Stimulated activated CD8-positive, alpha-beta memory T cell treated with anti-CD3 and anti-CD28 coated beads, Interleukin-15, amount 100 ng/mL, for 1 hour (primary cell): Measurements from ENCODE around the gene PIGR.

Experiments used
- DNase-seq: peaks from one replicate; pipeline ENCODE4 v3.0.0-alpha.2; 2020; ENCODE audit warnings: low read depth

Gene PIGR

DNA sequence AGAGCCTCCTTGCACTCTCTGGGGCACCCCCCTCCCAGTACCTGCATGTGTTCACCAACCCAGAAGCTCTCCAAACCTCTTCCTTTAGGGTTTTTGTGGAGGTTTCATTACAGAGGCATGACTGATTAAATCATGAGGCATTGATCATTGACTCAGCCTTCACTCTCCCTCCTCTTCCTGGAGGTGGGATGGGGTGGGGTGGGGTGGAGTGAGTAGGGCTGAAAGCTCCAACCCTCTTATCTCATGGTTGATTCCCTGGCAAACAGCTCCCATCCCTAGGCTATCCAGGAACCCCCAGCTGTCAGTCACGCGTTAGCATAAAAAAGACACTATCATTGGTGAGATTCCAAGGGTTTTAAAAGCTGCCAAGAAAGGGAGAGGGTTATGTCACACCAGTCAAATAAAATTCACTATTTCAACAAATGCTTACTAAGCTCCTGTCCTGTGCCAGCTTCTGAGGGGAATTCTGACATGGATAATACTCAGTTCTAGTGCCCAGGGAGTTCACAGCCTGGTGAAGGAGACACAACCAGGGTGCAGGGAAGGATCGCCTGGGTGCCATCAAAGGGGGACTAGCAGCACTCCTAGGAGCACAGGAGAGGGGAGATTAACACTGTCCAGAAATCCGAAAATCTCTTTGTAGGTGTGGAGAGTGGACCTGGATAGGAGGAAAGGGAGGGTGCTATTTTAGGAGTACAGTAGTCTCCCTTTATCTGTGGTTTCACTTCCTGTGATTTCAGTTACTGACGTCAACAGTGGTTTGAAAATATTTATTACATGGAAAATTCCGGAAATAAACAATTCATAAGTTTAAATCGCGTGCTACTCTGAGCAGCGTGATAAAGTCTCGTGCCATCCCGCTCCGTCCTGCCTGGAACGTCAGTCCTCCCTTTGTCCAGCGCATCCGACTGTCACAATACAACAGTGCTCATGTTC, 55.9 kb downstream of the PIGR start:
- DNase-seq: no peak

DNA sequence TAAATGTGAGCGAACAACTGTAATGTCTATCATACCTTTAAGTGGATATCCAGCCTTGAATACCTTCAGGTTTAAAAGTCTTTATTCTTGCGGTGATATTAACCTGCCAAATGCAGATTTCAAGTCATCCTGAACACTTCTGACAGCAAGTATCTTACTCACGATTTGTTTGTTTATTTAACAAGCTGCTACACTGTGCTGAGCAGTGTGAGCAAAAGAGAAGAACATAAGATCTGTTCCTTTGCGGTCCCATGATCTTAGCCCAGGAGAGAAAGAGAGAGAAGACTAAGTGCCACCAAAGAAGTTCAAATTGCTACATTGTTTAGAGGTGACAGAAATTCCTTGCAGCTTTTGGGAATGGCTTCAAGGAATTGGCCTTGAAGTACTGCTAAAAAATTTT, 58.6 kb downstream of the PIGR start:
- no peak for DNase-seq

DNA sequence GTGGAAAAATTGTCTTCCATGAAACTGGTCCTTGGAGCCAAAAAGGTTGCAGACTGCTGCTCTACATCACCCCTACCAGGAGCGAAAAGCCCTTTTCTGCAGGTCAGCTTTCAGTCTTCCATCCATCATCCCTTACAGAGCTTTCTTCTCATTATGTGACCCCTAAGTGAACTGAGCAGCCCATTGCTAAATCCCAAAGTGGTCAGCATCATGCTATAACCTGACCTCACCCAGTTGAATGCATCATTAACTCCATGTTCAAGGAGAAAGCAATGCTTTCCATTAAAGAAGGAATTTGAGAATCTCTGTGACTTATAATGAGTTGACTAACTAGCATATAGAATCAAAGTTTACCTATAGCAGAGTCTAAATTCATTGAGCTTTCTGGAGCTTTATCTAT, 59.4 kb downstream of the PIGR start:
- DNase-seq: no peak

DNA sequence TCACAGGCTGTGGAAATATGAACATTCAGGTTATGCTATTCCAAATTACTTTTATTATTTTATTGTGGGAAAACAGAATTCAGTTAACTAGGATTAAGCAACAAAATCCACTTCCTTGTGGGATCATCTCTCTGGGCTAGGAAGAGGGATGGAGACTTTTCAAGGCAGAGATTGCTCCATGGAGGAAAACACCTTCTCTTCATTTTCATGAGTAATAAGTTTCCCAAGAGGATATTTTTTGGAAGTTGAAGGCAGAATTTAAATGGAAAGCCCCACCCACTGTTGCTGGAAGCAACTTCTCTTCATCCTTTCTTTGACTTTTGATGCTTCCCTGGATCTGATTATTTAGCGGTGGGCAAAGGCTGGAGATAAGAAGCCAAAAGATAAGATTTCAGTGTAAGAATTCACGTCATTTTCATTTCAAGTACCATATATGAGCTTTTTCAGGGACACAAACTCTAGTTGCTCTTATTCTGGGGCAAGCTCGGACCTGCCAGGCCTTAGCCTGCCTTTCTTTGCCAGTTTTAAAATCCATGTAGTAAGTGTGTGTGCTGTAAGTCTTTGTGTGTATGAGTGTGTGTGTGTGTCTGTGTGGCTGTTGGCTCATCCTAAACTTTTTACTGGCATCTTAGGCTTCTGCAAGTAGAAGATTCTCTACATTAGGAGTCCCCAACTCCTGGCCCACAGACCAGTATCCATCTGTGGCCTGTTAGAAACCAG, 60.8 kb downstream of the PIGR start:
- DNase-seq: no peak

GRCh38 chr1:206883876-206884275, 62.4 kb downstream of the PIGR start:
- no peak for DNase-seq

DNA sequence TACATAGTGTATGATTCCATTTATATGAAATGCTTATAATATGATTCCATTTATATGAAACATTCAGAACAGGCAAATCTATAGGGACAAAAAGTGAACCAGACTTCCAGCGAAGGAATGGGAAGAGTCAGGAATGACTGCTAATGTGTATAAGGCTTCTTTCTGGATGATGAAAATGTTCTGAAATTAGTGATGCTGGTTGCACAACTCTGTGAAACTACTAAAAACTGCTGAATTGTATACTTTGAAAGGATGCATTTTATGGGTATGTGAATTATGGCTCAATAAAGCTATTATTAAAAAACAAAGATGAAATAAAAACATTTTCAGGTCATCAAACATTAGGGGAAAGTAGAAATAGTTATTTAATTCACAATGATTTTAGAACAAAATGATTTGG, 63.1 kb downstream of the PIGR start:
- no peak for DNase-seq

GRCh38 chr1:206882555-206882954, 63.7 kb downstream of the PIGR start:
- no peak for DNase-seq

DNA sequence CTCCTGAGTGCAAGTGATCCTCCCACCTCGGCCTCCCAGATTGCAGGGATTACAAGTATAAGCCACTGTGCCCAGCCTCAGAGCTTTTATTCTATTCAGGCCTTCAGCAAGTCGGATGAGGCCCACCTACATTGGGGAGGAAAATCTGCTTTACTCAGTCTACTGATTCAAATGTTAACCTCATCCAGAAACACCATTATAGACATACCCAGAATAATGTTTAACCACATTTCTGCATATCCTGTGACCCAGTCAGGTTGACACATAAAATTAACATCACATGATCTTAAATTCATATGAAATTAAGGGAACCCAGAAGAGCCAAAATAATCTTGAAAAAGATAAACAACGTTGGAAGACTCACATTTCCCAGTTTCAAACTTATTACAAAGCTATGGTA, 66.0 kb downstream of the PIGR start:
- no peak for DNase-seq
